WTC11 (cell line): ENCODE data around the gene PRPF8. TPM values are rescaled to one million over a fixed set of nuclear protein-coding genes. Genes with fewer than 3 reads are reported as not detected.
A peak's percentile ranks its signal among the peaks of the same experiment; 100 is the strongest.

Experiments used
- ATAC-seq: fragments of 200-7000 bp; cut with Tn5 transposase; 2 replicates; pipeline ENCODE4 v1.10.0; 2021; ENCODE audit warnings: mild to moderate bottlenecking, moderate library complexity
- CTCF ChIA-PET: fragments of 300-600 bp; sonication (Branson Sonifier 250); formaldehyde crosslinking; loops from one replicate; lab custom pipeline; 2021; ENCODE audit warnings: antibody characterized with exemption; lab: Charles Lee
- POLR2A ChIA-PET: fragments of 350-600 bp; sonication (Branson Sonifier 250); formaldehyde crosslinking; loops from one replicate; lab custom pipeline; 2021; ENCODE audit warnings: antibody characterized with exemption; lab: Charles Lee
- DNase-seq: peaks from one replicate; pipeline ENCODE4 v3.0.0; 2021; ENCODE audit warnings: low spot score
- H3K27ac Mint-ChIP-seq: 2 replicates; pipeline ENCODE4 v1.8.0; 2021; ENCODE audit warnings: mixed read lengths
- H3K27me3 Mint-ChIP-seq: 2 replicates; pipeline ENCODE4 v1.8.0; 2021; ENCODE audit warnings: low read depth, mild to moderate bottlenecking, moderate library complexity, mixed read lengths
- H3K36me3 Mint-ChIP-seq: 2 replicates; pipeline ENCODE4 v1.8.0; 2021; ENCODE audit warnings: mixed read lengths
- H3K4me1 Mint-ChIP-seq: 2 replicates; pipeline ENCODE4 v1.8.0; 2022; ENCODE audit warnings: mixed read lengths
- H3K4me3 Mint-ChIP-seq: 2 replicates; pipeline ENCODE4 v1.8.0; 2021; ENCODE audit warnings: mild to moderate bottlenecking, moderate library complexity, mixed read lengths
- H3K9me3 Mint-ChIP-seq: 2 replicates; pipeline ENCODE4 v1.8.0; 2021; ENCODE audit warnings: mixed read lengths
- ARID4B ChIP-seq: sonication (generic); formaldehyde crosslinking; IDR thresholded peaks from 2 replicates; pipeline ENCODE4 v1.8.0; 2023; ENCODE audit warnings: missing genetic modification reagents, mild to moderate bottlenecking, borderline replicate concordance
- E2F1 ChIP-seq: sonication (generic); formaldehyde crosslinking; IDR thresholded peaks from 2 replicates; pipeline ENCODE4 v1.8.0; 2022; ENCODE audit warnings: mild to moderate bottlenecking, missing genetic modification reagents
- E2F5 ChIP-seq: sonication (generic); formaldehyde crosslinking; IDR thresholded peaks from 2 replicates; pipeline ENCODE4 v1.8.1; 2022; ENCODE audit warnings: mild to moderate bottlenecking, moderate library complexity, missing genetic modification reagents
- ERG ChIP-seq: fragments of 250-450 bp; sonication (Bioruptor Pico); IDR thresholded peaks from 2 replicates; pipeline ENCODE4 v1.8.0; 2021; ENCODE audit warnings: mild to moderate bottlenecking
- FOXJ3 ChIP-seq: sonication (generic); formaldehyde crosslinking; IDR thresholded peaks from 2 replicates; pipeline ENCODE4 v1.9.0; 2021; ENCODE audit warnings: missing genetic modification reagents, mild to moderate bottlenecking, borderline replicate concordance
- GTF2I ChIP-seq: fragments of 250-450 bp; sonication (Bioruptor Pico); conservative IDR thresholded peaks from 2 replicates; pipeline ENCODE4 v1.4.0; 2021; ENCODE audit warnings: mild to moderate bottlenecking
- HMGA2 ChIP-seq: fragments of 250-450 bp; sonication (Bioruptor Pico); IDR thresholded peaks from 2 replicates; pipeline ENCODE4 v1.4.0; 2021; ENCODE audit warnings: mild to moderate bottlenecking, moderate library complexity
- IRF2 ChIP-seq: sonication (generic); formaldehyde crosslinking; IDR thresholded peaks from 2 replicates; pipeline ENCODE4 v1.8.0; 2022; ENCODE audit warnings: low read depth, missing genetic modification reagents, borderline replicate concordance
- MYBL2 ChIP-seq: sonication (generic); formaldehyde crosslinking; IDR thresholded peaks from 2 replicates; pipeline ENCODE4 v1.8.1; 2023; ENCODE audit warnings: mild to moderate bottlenecking, moderate library complexity, missing genetic modification reagents
- RORB ChIP-seq: fragments of 250-450 bp; sonication (Bioruptor Pico); IDR thresholded peaks from 2 replicates; pipeline ENCODE4 v1.9.0; 2021; ENCODE audit warnings: mild to moderate bottlenecking
- SMAD4 ChIP-seq: sonication (generic); formaldehyde crosslinking; IDR thresholded peaks from 2 replicates; pipeline ENCODE4 v1.8.0; 2022; ENCODE audit warnings: mild to moderate bottlenecking, missing genetic modification reagents
- SOX15 ChIP-seq: fragments of 250-450 bp; sonication (Bioruptor Pico); IDR thresholded peaks from 2 replicates; pipeline ENCODE4 v1.9.0; 2021; ENCODE audit warnings: mild to moderate bottlenecking
- STAT6 ChIP-seq: sonication (generic); formaldehyde crosslinking; conservative IDR thresholded peaks from 2 replicates; pipeline ENCODE4 v1.8.1; 2023; ENCODE audit warnings: mild to moderate bottlenecking, low read depth, missing genetic modification reagents, moderate library complexity
- TCF7 ChIP-seq: sonication (generic); formaldehyde crosslinking; IDR thresholded peaks from 2 replicates; pipeline ENCODE4 v1.8.0; 2022; ENCODE audit warnings: mild to moderate bottlenecking, low read depth, missing genetic modification reagents, moderate library complexity
- TEAD4 ChIP-seq: sonication (generic); formaldehyde crosslinking; IDR thresholded peaks from 2 replicates; pipeline ENCODE4 v1.8.0; 2022; ENCODE audit warnings: mild to moderate bottlenecking, missing genetic modification reagents
- ZBTB21 ChIP-seq: sonication (generic); formaldehyde crosslinking; IDR thresholded peaks from 2 replicates; pipeline ENCODE4 v1.8.1; 2023; ENCODE audit warnings: mild to moderate bottlenecking, missing genetic modification reagents, borderline replicate concordance
- ZNF121 ChIP-seq: sonication (generic); formaldehyde crosslinking; IDR thresholded peaks from 2 replicates; pipeline ENCODE4 v1.8.0; 2023; ENCODE audit warnings: missing genetic modification reagents
- ZNF219 ChIP-seq: sonication (generic); formaldehyde crosslinking; IDR thresholded peaks from 2 replicates; pipeline ENCODE4 v1.8.0; 2023; ENCODE audit warnings: missing genetic modification reagents, mild to moderate bottlenecking, borderline replicate concordance
- ZNF232 ChIP-seq: sonication (generic); formaldehyde crosslinking; IDR thresholded peaks from 2 replicates; pipeline ENCODE4 v1.8.0; 2022; ENCODE audit warnings: mild to moderate bottlenecking, missing genetic modification reagents
- ZNF281 ChIP-seq: sonication (generic); formaldehyde crosslinking; IDR thresholded peaks from 2 replicates; pipeline ENCODE4 v1.8.0; 2023; ENCODE audit warnings: mild to moderate bottlenecking, missing genetic modification reagents
- ZNF423 ChIP-seq: fragments of 250-450 bp; sonication (Bioruptor Pico); IDR thresholded peaks from 2 replicates; pipeline ENCODE4 v2.1.2; 2022; ENCODE audit warnings: mild to moderate bottlenecking, moderate library complexity
- total RNA-seq: library from RNA; stranded (reverse); gene quantifications from 3 replicates; pipeline ENCODE4 v1.2.3, GENCODE V29; 2021
- TF ChIP-seq, protein P1 (sequence below): sonication (generic); formaldehyde crosslinking; IDR thresholded peaks from 2 replicates; pipeline ENCODE4 v1.8.1; 2023; ENCODE audit warnings: mild to moderate bottlenecking, moderate library complexity, missing genetic modification reagents

Gene PRPF8
- total RNA-seq, 1 experiment from 2014 or later = 388 TPM

- no peak within 1 kb of the TSS for H3K27ac Mint-ChIP-seq
- H3K4me1 Mint-ChIP-seq = peaks cover 15% of the 10 kb centered on the region
- H3K27me3 Mint-ChIP-seq = peaks cover 12% of the 10 kb centered on the region
- ChIA-PET POLR2A (interaction anchor here (1.3 kb wide), 1 partner anchor 7 kb away, joined by 5 read pairs; no protein-coding TSS in a partner anchor), CTCF (interaction anchor here (0.8 to 1.8 kb wide), 3 partner anchors 11 to 41 kb away, joined by 3 to 9 read pairs (median 4); partner anchors contain the start of gene WDR81)
- DNase-seq (peak; percentile 73), ATAC-seq (peak; percentile 9)
- peak within 1 kb of the TSS; percentile 82 for H3K4me3 Mint-ChIP-seq
- H3K36me3 Mint-ChIP-seq = no peaks in the 10 kb centered on the region
- no peaks in the 10 kb centered on the region for H3K9me3 Mint-ChIP-seq
- TF ChIP-seq ZBTB21 = no peak
- TF ChIP-seq RORB (CRISPR knock-in tag) = no peak
- TF ChIP-seq ERG (CRISPR knock-in tag) = no peak
- TF ChIP-seq HMGA2 = no peak
- TF ChIP-seq IRF2 = no peak
- TF ChIP-seq GTF2I (CRISPR knock-in tag) = no peak
- no peak for TF ChIP-seq STAT6 (CRISPR knock-in tag)
- peak; percentile 68; the same call in 1 of the 2 replicates for TF ChIP-seq ARID4B
- no peak for TF ChIP-seq ZNF121 (CRISPR knock-in tag)
- TF ChIP-seq E2F1 (CRISPR knock-in tag) = no peak
- no peak for TF ChIP-seq FOXJ3
- TF ChIP-seq ZNF423 (CRISPR knock-in tag) = no peak
- TF ChIP-seq E2F5 (CRISPR knock-in tag) = no peak
- no peak for TF ChIP-seq TCF7 (CRISPR knock-in tag)
- TF ChIP-seq ZNF219 (CRISPR knock-in tag) = no peak
- TF ChIP-seq TEAD4 (CRISPR knock-in tag) = no peak
- TF ChIP-seq, protein P1, sequence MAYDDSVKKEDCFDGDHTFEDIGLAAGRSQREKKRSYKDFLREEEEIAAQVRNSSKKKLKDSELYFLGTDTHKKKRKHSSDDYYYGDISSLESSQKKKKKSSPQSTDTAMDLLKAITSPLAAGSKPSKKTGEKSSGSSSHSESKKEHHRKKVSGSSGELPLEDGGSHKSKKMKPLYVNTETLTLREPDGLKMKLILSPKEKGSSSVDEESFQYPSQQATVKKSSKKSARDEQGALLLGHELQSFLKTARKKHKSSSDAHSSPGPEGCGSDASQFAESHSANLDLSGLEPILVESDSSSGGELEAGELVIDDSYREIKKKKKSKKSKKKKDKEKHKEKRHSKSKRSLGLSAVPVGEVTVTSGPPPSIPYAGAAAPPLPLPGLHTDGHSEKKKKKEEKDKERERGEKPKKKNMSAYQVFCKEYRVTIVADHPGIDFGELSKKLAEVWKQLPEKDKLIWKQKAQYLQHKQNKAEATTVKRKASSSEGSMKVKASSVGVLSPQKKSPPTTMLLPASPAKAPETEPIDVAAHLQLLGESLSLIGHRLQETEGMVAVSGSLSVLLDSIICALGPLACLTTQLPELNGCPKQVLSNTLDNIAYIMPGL = peak; percentile 60; the same call in 1 of the 2 replicates
- no peak for TF ChIP-seq SMAD4 (CRISPR knock-in tag)
- no peak for TF ChIP-seq ZNF232 (CRISPR knock-in tag)
- TF ChIP-seq SOX15 (CRISPR knock-in tag) = no peak
- no peak; the same call in none of the 2 replicates for TF ChIP-seq ZNF281 (CRISPR knock-in tag)
- no peak for TF ChIP-seq MYBL2 (CRISPR knock-in tag)
Measured at GRCh38 chr17:1709971-1710806, 25.5 kb upstream of the PRPF8 start, which contains the start of gene TLCD2. TSS of gene TLCD2 (minus strand) at chr17:1710377. CDS start at chr17:1710242, 135 bp downstream.
